Activated CD4-positive, alpha-beta T cell treated with anti-CD3 and anti-CD28 coated beads, Interleukin-2, amount 10 ng/mL, durations not matched to agents 7 days and 5 days (primary cell): ENCODE data around the gene NME9. TPM values are rescaled to one million over a fixed set of nuclear protein-coding genes. Genes with fewer than 3 reads are reported as not detected.
A peak's percentile ranks its signal among the peaks of the same experiment; 100 is the strongest.

Experiments used
- CTCF ChIA-PET: fragments of 350-600 bp; sonication (Branson Sonifier 250); formaldehyde crosslinking; loops from one replicate; lab custom pipeline; 2021; ENCODE audit warnings: antibody characterized with exemption; lab: Charles Lee
- POLR2A ChIA-PET: fragments of 350-600 bp; sonication (Branson Sonifier 250); formaldehyde crosslinking; loops from one replicate; lab custom pipeline; 2021; ENCODE audit warnings: antibody characterized with exemption; lab: Charles Lee
- DNase-seq: peaks from one replicate; pipeline ENCODE4 v3.0.0-alpha.2; 2020
- H3K27ac Mint-ChIP-seq: one replicate; pipeline ENCODE4 v1.8.0; 2021; ENCODE audit warnings: mild to moderate bottlenecking, moderate library complexity, mixed read lengths
- H3K27me3 Mint-ChIP-seq: one replicate; pipeline ENCODE4 v1.8.0; 2021; ENCODE audit warnings: mixed read lengths
- H3K36me3 Mint-ChIP-seq: one replicate; pipeline ENCODE4 v1.8.0; 2021; ENCODE audit warnings: low read depth, mixed read lengths
- H3K4me1 Mint-ChIP-seq: one replicate; pipeline ENCODE4 v1.8.0; 2021; ENCODE audit warnings: mixed read lengths
- H3K4me3 Mint-ChIP-seq: one replicate; pipeline ENCODE4 v1.8.0; 2021; ENCODE audit warnings: mild to moderate bottlenecking, moderate library complexity, mixed read lengths
- H3K9me3 Mint-ChIP-seq: one replicate; pipeline ENCODE4 v1.8.0; 2021; ENCODE audit warnings: mixed read lengths
- total RNA-seq, 2 experiments: library from RNA; stranded (reverse); gene quantifications; one replicate each; pipeline ENCODE4 v1.2.3, GENCODE V29; 2021

The NME9 gene
- total RNA-seq, 2 experiments from 2014 or later = not detected

- DNase-seq = no peak
- H3K27me3 Mint-ChIP-seq = no peaks in the 10 kb centered on the region
- no peaks in the 10 kb centered on the region for H3K4me1 Mint-ChIP-seq
- no peaks in the 10 kb centered on the region for H3K9me3 Mint-ChIP-seq
- H3K36me3 Mint-ChIP-seq = no peaks in the 10 kb centered on the region
- ChIA-PET POLR2A (no interaction called here), CTCF (interaction anchor here (0.6 kb wide), 1 partner anchor 145 kb away, joined by 3 read pairs; no protein-coding TSS in a partner anchor)
- H3K4me3 Mint-ChIP-seq = no peak overlapping the region
- no peak overlapping the region for H3K27ac Mint-ChIP-seq
These were observed 29.7 kb upstream of the NME9 start for GRCh38 chr3:138359148-138359918.

DNA sequence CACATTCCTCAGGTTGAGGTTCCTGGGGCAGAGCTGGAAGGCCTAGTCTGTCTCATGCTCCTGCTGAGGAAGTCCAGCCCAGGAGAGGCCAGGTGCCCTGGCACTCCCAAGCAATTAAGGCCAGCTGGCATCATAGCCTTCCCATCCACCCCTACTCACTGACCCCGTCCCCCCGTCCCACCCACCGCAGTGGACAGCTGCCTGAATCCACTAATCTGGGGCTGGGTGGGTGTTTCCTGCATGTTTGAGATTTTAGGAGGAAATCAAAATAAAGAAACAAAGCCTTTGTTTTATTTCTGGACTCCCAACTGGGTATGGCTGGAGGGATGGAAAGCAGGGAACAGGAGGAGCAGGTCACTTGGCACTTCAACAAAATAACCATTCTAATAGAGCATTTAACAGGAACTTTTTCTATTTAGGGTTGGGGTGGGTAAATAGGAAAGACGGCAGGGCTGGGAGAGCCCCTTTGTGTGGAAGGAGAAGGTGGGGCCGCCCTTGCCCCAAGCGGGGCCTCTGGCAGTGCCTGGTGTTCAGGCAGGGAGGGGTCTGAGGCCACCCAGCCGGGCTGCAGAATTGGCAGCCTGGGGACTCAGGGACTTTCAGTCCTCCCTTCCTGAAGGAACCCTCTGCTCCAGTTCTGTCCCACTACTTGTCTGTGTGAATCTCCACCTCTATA lies 27.2 kb upstream of the NME9 start:
- peaks cover 6% of the 10 kb centered on the region for H3K27me3 Mint-ChIP-seq
- no peaks in the 10 kb centered on the region for H3K9me3 Mint-ChIP-seq
- H3K4me1 Mint-ChIP-seq = no peaks in the 10 kb centered on the region
- H3K27ac Mint-ChIP-seq = no peak overlapping the region
- no peak for DNase-seq
- no peaks in the 10 kb centered on the region for H3K36me3 Mint-ChIP-seq
- no peak overlapping the region for H3K4me3 Mint-ChIP-seq
- ChIA-PET POLR2A (no interaction called here), CTCF (no interaction called here)

GRCh38 chr3:138355071-138355470 lies 25.4 kb upstream of the NME9 start:
- Mint-ChIP-seq H3K27ac (no peak overlapping the region), H3K36me3 (no peaks in the 10 kb centered on the region), H3K27me3 (peaks cover 14% of the 10 kb centered on the region), H3K4me1 (no peaks in the 10 kb centered on the region), H3K4me3 (no peak overlapping the region), H3K9me3 (no peaks in the 10 kb centered on the region)
- ChIA-PET CTCF (interaction anchor here (0.5 kb wide), 1 partner anchor 197 kb away, joined by 4 read pairs; no protein-coding TSS in a partner anchor), POLR2A (no interaction called here)
- no peak for DNase-seq

DNA sequence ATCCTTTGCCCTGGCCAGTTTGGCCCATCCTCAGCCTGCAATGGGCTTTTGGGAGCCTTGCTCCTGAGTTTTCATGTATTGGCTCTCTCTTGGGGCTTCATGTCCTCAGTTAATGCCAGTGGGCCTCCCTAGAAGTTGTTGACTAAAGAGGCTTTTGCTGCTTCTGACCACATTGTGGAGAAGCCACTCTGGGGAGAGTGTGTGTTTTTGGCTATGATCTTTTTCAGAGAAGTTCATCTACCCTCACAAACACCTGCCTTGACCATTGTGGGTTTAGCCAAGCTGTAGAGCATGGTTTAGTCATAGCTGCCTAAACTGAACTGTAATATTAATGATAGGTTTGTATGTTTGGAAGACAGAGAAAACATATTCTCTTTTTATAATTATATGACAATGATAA lies 24.7 kb upstream of the NME9 start:
- POLR2A ChIA-PET = no interaction called here
- Mint-ChIP-seq H3K4me3 (no peak overlapping the region), H3K4me1 (no peaks in the 10 kb centered on the region), H3K27me3 (peaks cover 20% of the 10 kb centered on the region), H3K36me3 (no peaks in the 10 kb centered on the region), H3K27ac (no peak overlapping the region), H3K9me3 (no peaks in the 10 kb centered on the region)
- CTCF ChIA-PET = interaction anchor here (0.5 kb wide), 1 partner anchor 196 kb away, joined by 4 read pairs; no protein-coding TSS in a partner anchor
- no peak for DNase-seq

- Mint-ChIP-seq H3K27me3 (peaks cover 33% of the 10 kb centered on the region), H3K4me1 (peaks cover 7% of the 10 kb centered on the region), H3K27ac (no peak overlapping the region), H3K36me3 (peaks cover 1% of the 10 kb centered on the region), H3K4me3 (no peak overlapping the region), H3K9me3 (no peaks in the 10 kb centered on the region)
- POLR2A ChIA-PET = no interaction called here
- CTCF ChIA-PET = interaction anchor here (0.7 kb wide), 1 partner anchor 14 kb away, joined by 3 read pairs; no protein-coding TSS in a partner anchor
- DNase-seq = no peak
These were observed 22.4 kb upstream of the NME9 start for GRCh38 chr3:138351916-138352550.

DNA sequence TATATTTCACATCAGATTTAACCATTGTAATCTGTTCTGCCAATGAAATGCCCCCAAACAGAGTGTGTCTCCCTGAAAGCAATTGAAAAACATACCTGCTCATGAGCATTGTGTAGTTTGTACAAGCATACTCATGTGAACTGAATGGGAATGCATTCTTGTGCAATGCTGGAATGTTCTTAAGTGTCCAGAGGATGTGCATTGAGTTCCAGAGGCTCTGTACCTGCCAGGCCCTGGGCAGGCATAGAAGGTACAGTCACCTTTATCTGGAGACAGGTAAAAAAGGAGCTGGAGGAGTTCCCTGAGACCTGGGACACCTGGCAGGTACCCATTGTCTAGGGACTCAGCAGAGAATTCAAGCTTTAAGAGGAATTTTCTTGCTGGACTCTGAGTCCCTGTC lies 21.5 kb upstream of the NME9 start:
- Mint-ChIP-seq H3K36me3 (peaks cover 1% of the 10 kb centered on the region), H3K4me3 (no peak overlapping the region), H3K4me1 (peaks cover 7% of the 10 kb centered on the region), H3K27me3 (peaks cover 42% of the 10 kb centered on the region), H3K27ac (no peak overlapping the region), H3K9me3 (no peaks in the 10 kb centered on the region)
- POLR2A ChIA-PET = no interaction called here
- CTCF ChIA-PET = interaction anchor here (1.1 kb wide), 1 partner anchor 15 kb away, joined by 3 read pairs; no protein-coding TSS in a partner anchor
- DNase-seq = no peak

- CTCF ChIA-PET = interaction anchor here (0.9 to 1.1 kb wide), 3 partner anchors 8 to 18 kb away, joined by 3 read pairs; no protein-coding TSS in a partner anchor
- peaks cover 1% of the 10 kb centered on the region for H3K36me3 Mint-ChIP-seq
- POLR2A ChIA-PET = interaction anchor here (0.6 kb wide), 1 partner anchor 112 kb away, joined by 3 read pairs; no protein-coding TSS in a partner anchor
- H3K9me3 Mint-ChIP-seq = no peaks in the 10 kb centered on the region
- DNase-seq = no peak
- H3K4me1 Mint-ChIP-seq = peaks cover 7% of the 10 kb centered on the region
- H3K27ac Mint-ChIP-seq = no peak overlapping the region
- H3K27me3 Mint-ChIP-seq = peaks cover 45% of the 10 kb centered on the region
- no peak overlapping the region for H3K4me3 Mint-ChIP-seq
These were observed 20.4 kb upstream of the NME9 start for GRCh38 chr3:138349926-138350665.

GRCh38 chr3:138348754-138349739 lies 19.4 kb upstream of the NME9 start:
- H3K27me3 Mint-ChIP-seq = peaks cover 45% of the 10 kb centered on the region

DNA sequence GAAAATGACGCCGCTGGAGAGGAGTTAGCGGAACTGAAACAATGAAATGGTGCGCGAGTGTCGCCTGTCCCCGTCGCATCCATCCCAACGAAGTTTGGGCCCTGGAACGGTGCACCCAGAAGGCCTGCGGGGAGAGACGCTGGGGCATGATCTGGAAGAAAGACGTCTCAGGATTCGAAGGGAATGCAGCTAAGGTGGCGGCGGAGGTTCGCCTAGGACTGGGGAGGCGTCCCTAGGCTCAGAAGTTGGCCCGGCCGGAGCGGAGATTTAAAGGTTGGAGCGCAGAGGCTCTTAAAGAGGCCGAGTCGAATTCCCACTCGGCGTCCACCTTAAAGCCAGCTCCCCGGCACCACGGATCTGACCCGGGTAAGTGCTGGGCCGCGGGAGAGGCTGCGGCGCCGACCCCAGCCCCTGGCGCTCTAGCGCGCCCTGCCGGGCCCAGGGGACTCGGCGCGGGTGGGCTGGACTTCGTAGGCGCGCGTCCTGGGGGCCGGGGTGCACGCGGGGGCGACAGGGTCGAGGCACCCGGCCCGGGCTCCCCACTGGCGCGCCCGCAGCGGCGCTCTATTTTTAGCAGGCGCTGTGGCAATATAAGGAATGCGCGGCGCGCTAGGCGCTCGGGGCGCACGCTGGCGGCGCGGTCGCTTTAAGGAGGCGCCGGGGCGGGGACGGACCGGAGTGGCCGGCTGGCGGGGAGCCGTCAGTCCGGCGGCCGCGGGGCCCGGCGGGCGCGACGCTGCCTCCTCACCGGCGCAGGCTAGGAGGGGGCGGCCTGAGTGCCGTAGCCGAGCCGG lies 18.5 kb upstream of the NME9 start, which contains the start of gene MRAS:
Gene MRAS, plus strand, starts transcription at position 620 of the 794 bp plus-strand sequence. CDS start 24,305 bp downstream, outside the sequence.
- peaks cover 40% of the 10 kb centered on the region for H3K27me3 Mint-ChIP-seq
- CTCF ChIA-PET = interaction anchor here (0.6 kb wide), 1 partner anchor 127 kb away, joined by 3 read pairs; no protein-coding TSS in a partner anchor
- H3K9me3 Mint-ChIP-seq = no peaks in the 10 kb centered on the region

More at GRCh38 chr3:138348754-138349739, 19.4 kb upstream of the NME9 start:
- Mint-ChIP-seq H3K4me1 (peaks cover 7% of the 10 kb centered on the region), H3K9me3 (no peaks in the 10 kb centered on the region), H3K36me3 (peaks cover 1% of the 10 kb centered on the region), H3K27ac (no peak overlapping the region), H3K4me3 (peak overlapping the region; percentile 49)
- CTCF ChIA-PET = interaction anchor here (0.6 to 1.0 kb wide), 4 partner anchors 9 to 128 kb away, joined by 3 read pairs; no protein-coding TSS in a partner anchor
- POLR2A ChIA-PET = no interaction called here
- no peak for DNase-seq

DNA sequence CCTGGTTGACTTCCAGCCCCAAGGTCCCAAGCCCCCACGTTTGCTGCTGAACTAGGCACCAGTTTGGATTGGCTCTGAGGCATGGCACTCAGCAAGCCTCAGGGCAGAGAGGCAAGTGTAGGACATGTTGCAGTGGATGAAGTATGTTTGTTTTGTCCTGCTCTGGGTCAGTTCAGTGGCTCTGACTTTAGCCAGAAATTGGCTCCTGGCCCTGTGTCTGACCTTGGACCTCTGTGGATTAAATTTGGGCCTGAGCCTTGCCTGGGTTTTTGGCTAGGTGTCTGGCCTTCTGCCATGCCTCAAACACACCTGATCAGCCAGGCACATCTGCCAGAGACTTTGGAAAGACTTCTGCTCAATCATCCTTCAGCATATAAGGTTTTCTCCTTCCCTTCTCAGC lies 15.1 kb upstream of the NME9 start:
- Mint-ChIP-seq H3K36me3 (peaks cover 1% of the 10 kb centered on the region), H3K27ac (no peak overlapping the region), H3K4me1 (peaks cover 7% of the 10 kb centered on the region), H3K4me3 (no peak overlapping the region), H3K27me3 (peaks cover 29% of the 10 kb centered on the region), H3K9me3 (no peaks in the 10 kb centered on the region)
- POLR2A ChIA-PET = no interaction called here
- DNase-seq = no peak
- CTCF ChIA-PET = interaction anchor here (0.7 kb wide), 1 partner anchor 16 kb away, joined by 3 read pairs; no protein-coding TSS in a partner anchor

More for the DNA sequence above, 18.5 kb upstream of the NME9 start, which contains the start of gene MRAS:
- Mint-ChIP-seq H3K36me3 (peaks cover 1% of the 10 kb centered on the region), H3K4me3 (peak within 1 kb of the TSS; percentile 80), H3K4me1 (peaks cover 7% of the 10 kb centered on the region), H3K27ac (no peak within 1 kb of the TSS)
- POLR2A ChIA-PET = no interaction called here
- DNase-seq = no peak
